Measurements from ENCODE around the gene LBX2. TPM values are rescaled to one million over a fixed set of nuclear protein-coding genes. Genes with fewer than 3 reads are reported as not detected.

LBX2 gene
- total and polyA plus RNA-seq, 10 of the 15 experiments (the other 5 are each of a cell fraction or from before 2014, with no cell fraction given): 0.08 to 4.0 (median 0.27) TPM

DNA sequence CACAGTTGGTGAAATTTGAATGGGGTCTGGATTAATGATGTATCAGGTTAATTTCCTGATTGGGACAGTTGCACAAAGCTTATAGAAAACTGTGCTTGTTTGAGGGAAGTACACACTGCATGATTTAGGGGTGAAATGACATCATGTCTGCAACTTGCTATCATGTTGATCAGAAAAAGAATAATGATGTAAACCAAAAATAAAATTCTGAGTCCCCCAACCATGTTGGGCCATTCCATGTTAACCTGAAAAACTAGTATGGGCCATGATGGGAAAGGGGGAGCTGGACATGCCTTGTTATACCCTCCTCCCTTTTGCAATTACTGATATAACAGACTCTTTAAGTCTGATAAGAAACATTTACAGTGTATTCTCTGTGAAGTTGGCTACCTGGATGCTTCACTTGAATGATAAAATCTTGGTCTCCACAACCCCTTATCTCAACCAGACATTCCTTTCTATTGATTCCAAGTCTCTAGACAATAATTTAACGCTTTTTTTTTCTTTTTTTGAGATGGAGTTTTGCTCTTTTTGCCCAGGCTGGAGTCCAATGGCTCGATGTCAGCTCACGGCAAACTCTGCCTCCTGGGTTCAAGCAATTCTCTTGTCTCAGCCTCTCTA is 48.7 kb downstream of the LBX2 start:
- in situ Hi-C loops (cut with MboI): no loop called here
- no peak overlapping the region for H3K27ac ChIP-seq (ENCODE audit: control insufficient read depth, insufficient read depth)
- ChIA-PET RAD21 (ENCODE audit: unreplicated experiment) (interaction anchor here (1.1 kb wide), 1 partner anchor 11 kb away, joined by 5 read pairs; no protein-coding TSS in a partner anchor), CTCF (interaction anchor here (0.6 to 1.0 kb wide), 2 partner anchors 49 to 1196 kb away, joined by 3 read pairs; no protein-coding TSS in a partner anchor), POLR2A (interaction anchor here (1.2 kb wide), 1 partner anchor 11 kb away, joined by 4 read pairs; no protein-coding TSS in a partner anchor), SMC1A (ENCODE audit: uncharacterized antibody, unreplicated experiment) (no interaction called here)
- H4K20me1 ChIP-seq (ENCODE audit: control insufficient read depth, insufficient read depth): no peaks in the 10 kb centered on the region
- no peak overlapping the region for H3K4me3 ChIP-seq
- no peak overlapping the region for H2AFZ ChIP-seq (ENCODE audit: control insufficient read depth, low read depth, low read length)
- no peak for TF ChIP-seq ZSCAN29 (IDR thresholded peaks at IDR 0.05)
- no peak for TF ChIP-seq NR2F1 (conservative IDR thresholded peaks at IDR 0.05)
- no peak for TF ChIP-seq HCFC1 (IDR thresholded peaks at IDR 0.05; ENCODE audit: low read length)
- no peak for TF ChIP-seq NFYB (IDR thresholded peaks at IDR 0.05; ENCODE audit: insufficient read depth, low read depth, low read length)
- TF ChIP-seq CBX5 (IDR thresholded peaks at IDR 0.05; ENCODE audit: low read depth): no peak
- TF ChIP-seq FOS (IDR thresholded peaks at IDR 0.05; ENCODE audit: borderline replicate concordance, extremely low read depth, insufficient read length): no peak
- no peak for TF ChIP-seq EED (IDR thresholded peaks at IDR 0.05; ENCODE audit: low read depth)
- no peaks in the 10 kb centered on the region for H3K27me3 ChIP-seq (replicated peaks in 1 of 2; ENCODE audit: control insufficient read depth in 2 of 2, insufficient read depth in 2 of 2, low read length in 1 of 2)
- 67% methylated on average over 3 of the region's 3 CpGs for WGBS (ENCODE audit: insufficient coverage, insufficient replicate concordance, low lambda C conversion rate, missing lambda C conversion rate)
- no peak overlapping the region for H3K9ac ChIP-seq (ENCODE audit: control insufficient read depth, insufficient read depth, low read length)
- no peaks in the 10 kb centered on the region for H3K36me3 ChIP-seq (ENCODE audit: control insufficient read depth in 2 of 2, insufficient read depth in 2 of 2, low read length in 1 of 2)
- BruUV-seq (replicated peaks): no TSS peak
- no peak overlapping the region for H3K4me2 ChIP-seq (ENCODE audit: control insufficient read depth, insufficient read depth)
- no peaks in the 10 kb centered on the region for H3K9me3 ChIP-seq (replicated peaks; ENCODE audit: control insufficient read depth, insufficient read depth, low read length)
- intact Hi-C loops (cut with micrococcal nuclease; ENCODE audit: unreplicated experiment): no loop called here
- peaks cover 3% of the 10 kb centered on the region for H3K4me1 ChIP-seq (ENCODE audit: control insufficient read depth, insufficient read depth, low read length)
- ATAC-seq (no peak), FAIRE-seq (no peak), DNase-seq (ENCODE audit: low read depth, low spot score) (no peak)
- peaks cover 7% of the 10 kb centered on the region for H3K79me2 ChIP-seq (ENCODE audit: control insufficient read depth, insufficient read depth, low read length)

DNA sequence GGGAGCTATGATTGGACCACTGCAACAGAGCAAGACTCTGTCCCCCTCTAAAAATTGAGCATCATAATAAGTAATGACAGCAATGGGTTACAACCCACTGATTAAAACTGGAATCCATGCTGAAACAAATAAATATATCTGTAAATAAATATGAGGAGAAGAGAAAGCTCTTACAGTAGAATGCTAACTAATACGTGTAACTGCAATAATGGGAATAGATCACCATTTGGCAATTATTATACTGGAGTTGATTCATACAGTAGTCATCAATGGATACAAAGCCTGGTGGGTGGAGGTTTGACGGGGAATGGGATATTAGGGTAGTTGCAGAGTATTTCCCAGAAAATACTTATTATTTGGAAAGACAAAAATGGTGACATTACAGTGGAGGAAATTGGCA is 50.6 kb downstream of the LBX2 start:
- H3K27ac ChIP-seq (ENCODE audit: control insufficient read depth, insufficient read depth): no peak overlapping the region
- no peak for ATAC-seq
- no peaks in the 10 kb centered on the region for H3K36me3 ChIP-seq (ENCODE audit: control insufficient read depth in 2 of 2, insufficient read depth in 2 of 2, low read length in 1 of 2)
- H3K4me3 ChIP-seq: no peak overlapping the region
- H4K20me1 ChIP-seq (ENCODE audit: control insufficient read depth, insufficient read depth): no peaks in the 10 kb centered on the region
- ChIA-PET SMC1A (ENCODE audit: uncharacterized antibody, unreplicated experiment) (interaction anchor here (0.6 kb wide), 1 partner anchor 46 kb away, joined by 3 read pairs; no protein-coding TSS in a partner anchor), RAD21 (ENCODE audit: unreplicated experiment) (no interaction called here), CTCF (no interaction called here), POLR2A (interaction anchor here (0.5 to 1.0 kb wide), 3 partner anchors 8 to 207 kb away, joined by 3 to 10 read pairs (median 3); no protein-coding TSS in a partner anchor)
- intact Hi-C loops (cut with micrococcal nuclease; ENCODE audit: unreplicated experiment): no loop called here
- 89% methylated on average over 2 of the region's 2 CpGs for WGBS (ENCODE audit: insufficient coverage, insufficient replicate concordance, low lambda C conversion rate, missing lambda C conversion rate)
- H3K9ac ChIP-seq (ENCODE audit: control insufficient read depth, insufficient read depth, low read length): no peak overlapping the region
- no peaks in the 10 kb centered on the region for H3K4me1 ChIP-seq (ENCODE audit: control insufficient read depth, insufficient read depth, low read length)
- no peaks in the 10 kb centered on the region for H3K79me2 ChIP-seq (ENCODE audit: control insufficient read depth, insufficient read depth, low read length)
- H3K9me3 ChIP-seq (replicated peaks; ENCODE audit: control insufficient read depth, insufficient read depth, low read length): no peaks in the 10 kb centered on the region
- H3K4me2 ChIP-seq (ENCODE audit: control insufficient read depth, insufficient read depth): no peak overlapping the region
- BruUV-seq (replicated peaks): no TSS peak
- no peaks in the 10 kb centered on the region for H3K27me3 ChIP-seq (replicated peaks in 1 of 2; ENCODE audit: control insufficient read depth in 2 of 2, insufficient read depth in 2 of 2, low read length in 1 of 2)
- H2AFZ ChIP-seq (ENCODE audit: control insufficient read depth, low read depth, low read length): no peak overlapping the region
- no peak for FAIRE-seq
- in situ Hi-C loops (cut with MboI): no loop called here
- DNase-seq (ENCODE audit: low read depth, low spot score): no peak
- TF ChIP-seq MYC (IDR thresholded peaks at IDR 0.05; ENCODE audit: insufficient read depth, insufficient read length, insufficient replicate concordance, low read length, severe bottlenecking): no peak
- TF ChIP-seq DPF2 (IDR thresholded peaks at IDR 0.05): no peak
- no peak for TF ChIP-seq SREBF1 (IDR thresholded peaks at IDR 0.05; ENCODE audit: low read length)
- TF ChIP-seq, protein P1, sequence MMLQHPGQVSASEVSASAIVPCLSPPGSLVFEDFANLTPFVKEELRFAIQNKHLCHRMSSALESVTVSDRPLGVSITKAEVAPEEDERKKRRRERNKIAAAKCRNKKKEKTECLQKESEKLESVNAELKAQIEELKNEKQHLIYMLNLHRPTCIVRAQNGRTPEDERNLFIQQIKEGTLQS (IDR thresholded peaks at IDR 0.05; ENCODE audit: borderline replicate concordance, extremely low read depth, low read depth, low read length): no peak
- TF ChIP-seq, protein P2, sequence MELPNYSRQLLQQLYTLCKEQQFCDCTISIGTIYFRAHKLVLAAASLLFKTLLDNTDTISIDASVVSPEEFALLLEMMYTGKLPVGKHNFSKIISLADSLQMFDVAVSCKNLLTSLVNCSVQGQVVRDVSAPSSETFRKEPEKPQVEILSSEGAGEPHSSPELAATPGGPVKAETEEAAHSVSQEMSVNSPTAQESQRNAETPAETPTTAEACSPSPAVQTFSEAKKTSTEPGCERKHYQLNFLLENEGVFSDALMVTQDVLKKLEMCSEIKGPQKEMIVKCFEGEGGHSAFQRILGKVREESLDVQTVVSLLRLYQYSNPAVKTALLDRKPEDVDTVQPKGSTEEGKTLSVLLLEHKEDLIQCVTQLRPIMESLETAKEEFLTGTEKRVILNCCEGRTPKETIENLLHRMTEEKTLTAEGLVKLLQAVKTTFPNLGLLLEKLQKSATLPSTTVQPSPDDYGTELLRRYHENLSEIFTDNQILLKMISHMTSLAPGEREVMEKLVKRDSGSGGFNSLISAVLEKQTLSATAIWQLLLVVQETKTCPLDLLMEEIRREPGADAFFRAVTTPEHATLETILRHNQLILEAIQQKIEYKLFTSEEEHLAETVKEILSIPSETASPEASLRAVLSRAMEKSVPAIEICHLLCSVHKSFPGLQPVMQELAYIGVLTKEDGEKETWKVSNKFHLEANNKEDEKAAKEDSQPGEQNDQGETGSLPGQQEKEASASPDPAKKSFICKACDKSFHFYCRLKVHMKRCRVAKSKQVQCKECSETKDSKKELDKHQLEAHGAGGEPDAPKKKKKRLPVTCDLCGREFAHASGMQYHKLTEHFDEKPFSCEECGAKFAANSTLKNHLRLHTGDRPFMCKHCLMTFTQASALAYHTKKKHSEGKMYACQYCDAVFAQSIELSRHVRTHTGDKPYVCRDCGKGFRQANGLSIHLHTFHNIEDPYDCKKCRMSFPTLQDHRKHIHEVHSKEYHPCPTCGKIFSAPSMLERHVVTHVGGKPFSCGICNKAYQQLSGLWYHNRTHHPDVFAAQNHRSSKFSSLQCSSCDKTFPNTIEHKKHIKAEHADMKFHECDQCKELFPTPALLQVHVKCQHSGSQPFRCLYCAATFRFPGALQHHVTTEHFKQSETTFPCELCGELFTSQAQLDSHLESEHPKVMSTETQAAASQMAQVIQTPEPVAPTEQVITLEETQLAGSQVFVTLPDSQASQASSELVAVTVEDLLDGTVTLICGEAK (IDR thresholded peaks at IDR 0.05; ENCODE audit: borderline replicate concordance): no peak
- TF ChIP-seq YY1 (IDR thresholded peaks at IDR 0.05; ENCODE audit: low read depth, low read length): no peak
- TF ChIP-seq CBFB (IDR thresholded peaks at IDR 0.05; ENCODE audit: low read depth): no peak
